ENCODE results near the gene PER3. TPM values are rescaled to one million over a fixed set of nuclear protein-coding genes. Genes with fewer than 3 reads are reported as not detected.

Gene PER3
- total and polyA plus RNA-seq, 9 of the 15 experiments (the other 6 are each of a cell fraction or from before 2014, with no cell fraction given): 11.9 to 22.5 (median 14.6) TPM

DNA sequence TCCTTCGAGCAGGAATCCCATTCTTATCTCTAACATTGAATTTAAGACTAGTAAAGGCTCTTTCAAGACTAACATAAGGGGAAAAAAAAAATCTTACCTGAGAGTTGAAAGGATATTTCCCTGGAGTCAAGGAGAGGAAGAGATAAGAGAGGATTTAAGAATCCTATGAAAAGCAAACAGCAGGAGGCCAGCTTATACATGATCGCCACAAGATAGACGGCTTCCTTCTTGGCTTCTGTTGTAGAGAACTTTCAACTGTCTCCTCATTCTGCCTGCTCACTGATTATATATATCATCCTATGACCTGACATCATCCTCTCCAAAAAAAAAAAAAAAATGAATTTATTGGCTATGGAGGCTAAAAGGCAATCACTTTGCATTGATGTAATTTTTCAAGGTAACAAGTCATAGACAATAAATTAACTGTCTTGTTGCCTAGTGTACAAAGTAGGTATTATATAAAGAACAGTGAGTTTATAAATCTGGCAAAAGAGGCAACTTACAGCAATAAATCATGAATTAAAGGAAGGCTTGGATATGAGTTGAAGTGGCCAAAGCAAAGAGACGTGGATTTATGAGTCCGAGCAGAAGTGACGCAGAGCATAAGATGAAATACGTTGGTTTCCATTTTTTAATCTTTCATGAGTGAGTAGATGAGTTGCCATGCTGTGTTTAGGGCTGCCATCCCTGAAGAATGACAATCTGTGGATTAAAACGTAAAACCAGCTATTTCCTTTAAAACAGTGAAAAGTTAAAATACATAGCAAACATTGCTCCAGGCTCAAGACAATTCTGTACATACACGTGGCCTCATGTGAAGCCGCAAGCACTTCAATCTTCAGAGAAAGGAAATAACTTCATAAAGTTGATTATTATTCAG, 69.0 kb downstream of the PER3 start, which contains the start of gene UTS2 (continued):
- TF ChIP-seq RBM25 (IDR thresholded peaks at IDR 0.05; ENCODE audit: low read depth, low read length, severe bottlenecking) (no peak), BCL6 (CRISPR knock-in tag; IDR thresholded peaks at IDR 0.05) (no peak), SMAD2 (IDR thresholded peaks at IDR 0.05; ENCODE audit: low read depth, low read length) (no peak), DMBX1 (CRISPR knock-in tag; IDR thresholded peaks at IDR 0.05; ENCODE audit: borderline replicate concordance) (no peak), NCOA4 (IDR thresholded peaks at IDR 0.05; ENCODE audit: partially characterized antibody) (no peak), HNRNPL (IDR thresholded peaks at IDR 0.05; ENCODE audit: low read depth, low read length) (no peak)
- TF ChIP-seq, protein P1, sequence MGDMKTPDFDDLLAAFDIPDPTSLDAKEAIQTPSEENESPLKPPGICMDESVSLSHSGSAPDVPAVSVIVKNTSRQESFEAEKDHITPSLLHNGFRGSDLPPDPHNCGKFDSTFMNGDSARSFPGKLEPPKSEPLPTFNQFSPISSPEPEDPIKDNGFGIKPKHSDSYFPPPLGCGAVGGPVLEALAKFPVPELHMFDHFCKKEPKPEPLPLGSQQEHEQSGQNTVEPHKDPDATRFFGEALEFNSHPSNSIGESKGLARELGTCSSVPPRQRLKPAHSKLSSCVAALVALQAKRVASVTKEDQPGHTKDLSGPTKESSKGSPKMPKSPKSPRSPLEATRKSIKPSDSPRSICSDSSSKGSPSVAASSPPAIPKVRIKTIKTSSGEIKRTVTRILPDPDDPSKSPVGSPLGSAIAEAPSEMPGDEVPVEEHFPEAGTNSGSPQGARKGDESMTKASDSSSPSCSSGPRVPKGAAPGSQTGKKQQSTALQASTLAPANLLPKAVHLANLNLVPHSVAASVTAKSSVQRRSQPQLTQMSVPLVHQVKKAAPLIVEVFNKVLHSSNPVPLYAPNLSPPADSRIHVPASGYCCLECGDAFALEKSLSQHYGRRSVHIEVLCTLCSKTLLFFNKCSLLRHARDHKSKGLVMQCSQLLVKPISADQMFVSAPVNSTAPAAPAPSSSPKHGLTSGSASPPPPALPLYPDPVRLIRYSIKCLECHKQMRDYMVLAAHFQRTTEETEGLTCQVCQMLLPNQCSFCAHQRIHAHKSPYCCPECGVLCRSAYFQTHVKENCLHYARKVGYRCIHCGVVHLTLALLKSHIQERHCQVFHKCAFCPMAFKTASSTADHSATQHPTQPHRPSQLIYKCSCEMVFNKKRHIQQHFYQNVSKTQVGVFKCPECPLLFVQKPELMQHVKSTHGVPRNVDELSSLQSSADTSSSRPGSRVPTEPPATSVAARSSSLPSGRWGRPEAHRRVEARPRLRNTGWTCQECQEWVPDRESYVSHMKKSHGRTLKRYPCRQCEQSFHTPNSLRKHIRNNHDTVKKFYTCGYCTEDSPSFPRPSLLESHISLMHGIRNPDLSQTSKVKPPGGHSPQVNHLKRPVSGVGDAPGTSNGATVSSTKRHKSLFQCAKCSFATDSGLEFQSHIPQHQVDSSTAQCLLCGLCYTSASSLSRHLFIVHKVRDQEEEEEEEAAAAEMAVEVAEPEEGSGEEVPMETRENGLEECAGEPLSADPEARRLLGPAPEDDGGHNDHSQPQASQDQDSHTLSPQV (IDR thresholded peaks at IDR 0.05): no peak
- TF ChIP-seq, protein P2, sequence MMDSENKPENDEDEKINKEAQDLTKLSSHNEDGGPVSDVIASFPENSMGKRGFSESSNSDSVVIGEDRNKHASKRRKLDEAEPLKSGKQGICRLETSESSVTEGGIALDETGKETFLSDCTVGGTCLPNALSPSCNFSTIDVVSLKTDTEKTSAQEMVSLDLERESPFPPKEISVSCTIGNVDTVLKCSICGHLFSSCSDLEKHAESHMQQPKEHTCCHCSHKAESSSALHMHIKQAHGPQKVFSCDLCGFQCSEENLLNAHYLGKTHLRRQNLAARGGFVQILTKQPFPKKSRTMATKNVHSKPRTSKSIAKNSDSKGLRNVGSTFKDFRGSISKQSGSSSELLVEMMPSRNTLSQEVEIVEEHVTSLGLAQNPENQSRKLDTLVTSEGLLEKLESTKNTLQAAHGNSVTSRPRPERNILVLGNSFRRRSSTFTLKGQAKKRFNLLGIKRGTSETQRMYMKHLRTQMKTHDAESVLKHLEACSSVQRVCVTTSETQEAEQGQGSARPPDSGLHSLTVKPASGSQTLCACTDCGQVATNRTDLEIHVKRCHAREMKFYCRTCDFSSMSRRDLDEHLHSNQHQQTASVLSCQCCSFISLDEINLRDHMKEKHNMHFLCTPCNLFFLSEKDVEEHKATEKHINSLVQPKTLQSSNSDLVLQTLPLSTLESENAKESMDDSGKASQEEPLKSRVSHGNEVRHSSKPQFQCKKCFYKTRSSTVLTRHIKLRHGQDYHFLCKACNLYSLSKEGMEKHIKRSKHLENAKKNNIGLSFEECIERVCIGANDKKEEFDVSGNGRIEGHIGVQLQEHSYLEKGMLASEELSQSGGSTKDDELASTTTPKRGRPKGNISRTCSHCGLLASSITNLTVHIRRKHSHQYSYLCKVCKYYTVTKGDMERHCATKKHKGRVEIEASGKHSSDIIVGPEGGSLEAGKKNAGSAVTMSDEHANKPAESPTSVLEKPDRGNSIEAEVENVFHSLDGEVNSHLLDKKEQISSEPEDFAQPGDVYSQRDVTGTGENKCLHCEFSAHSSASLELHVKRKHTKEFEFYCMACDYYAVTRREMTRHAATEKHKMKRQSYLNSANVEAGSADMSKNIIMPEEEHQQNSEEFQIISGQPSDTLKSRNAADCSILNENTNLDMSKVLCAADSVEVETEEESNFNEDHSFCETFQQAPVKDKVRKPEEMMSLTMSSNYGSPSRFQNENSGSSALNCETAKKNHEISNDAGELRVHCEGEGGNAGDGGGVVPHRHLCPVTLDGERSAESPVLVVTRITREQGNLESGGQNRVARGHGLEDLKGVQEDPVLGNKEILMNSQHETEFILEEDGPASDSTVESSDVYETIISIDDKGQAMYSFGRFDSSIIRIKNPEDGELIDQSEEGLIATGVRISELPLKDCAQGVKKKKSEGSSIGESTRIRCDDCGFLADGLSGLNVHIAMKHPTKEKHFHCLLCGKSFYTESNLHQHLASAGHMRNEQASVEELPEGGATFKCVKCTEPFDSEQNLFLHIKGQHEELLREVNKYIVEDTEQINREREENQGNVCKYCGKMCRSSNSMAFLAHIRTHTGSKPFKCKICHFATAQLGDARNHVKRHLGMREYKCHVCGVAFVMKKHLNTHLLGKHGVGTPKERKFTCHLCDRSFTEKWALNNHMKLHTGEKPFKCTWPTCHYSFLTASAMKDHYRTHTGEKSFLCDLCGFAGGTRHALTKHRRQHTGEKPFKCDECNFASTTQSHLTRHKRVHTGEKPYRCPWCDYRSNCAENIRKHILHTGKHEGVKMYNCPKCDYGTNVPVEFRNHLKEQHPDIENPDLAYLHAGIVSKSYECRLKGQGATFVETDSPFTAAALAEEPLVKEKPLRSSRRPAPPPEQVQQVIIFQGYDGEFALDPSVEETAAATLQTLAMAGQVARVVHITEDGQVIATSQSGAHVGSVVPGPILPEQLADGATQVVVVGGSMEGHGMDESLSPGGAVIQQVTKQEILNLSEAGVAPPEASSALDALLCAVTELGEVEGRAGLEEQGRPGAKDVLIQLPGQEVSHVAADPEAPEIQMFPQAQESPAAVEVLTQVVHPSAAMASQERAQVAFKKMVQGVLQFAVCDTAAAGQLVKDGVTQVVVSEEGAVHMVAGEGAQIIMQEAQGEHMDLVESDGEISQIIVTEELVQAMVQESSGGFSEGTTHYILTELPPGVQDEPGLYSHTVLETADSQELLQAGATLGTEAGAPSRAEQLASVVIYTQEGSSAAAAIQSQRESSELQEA (IDR thresholded peaks at IDR 0.05; ENCODE audit: low read depth): no peak
- TF ChIP-seq, protein P3, sequence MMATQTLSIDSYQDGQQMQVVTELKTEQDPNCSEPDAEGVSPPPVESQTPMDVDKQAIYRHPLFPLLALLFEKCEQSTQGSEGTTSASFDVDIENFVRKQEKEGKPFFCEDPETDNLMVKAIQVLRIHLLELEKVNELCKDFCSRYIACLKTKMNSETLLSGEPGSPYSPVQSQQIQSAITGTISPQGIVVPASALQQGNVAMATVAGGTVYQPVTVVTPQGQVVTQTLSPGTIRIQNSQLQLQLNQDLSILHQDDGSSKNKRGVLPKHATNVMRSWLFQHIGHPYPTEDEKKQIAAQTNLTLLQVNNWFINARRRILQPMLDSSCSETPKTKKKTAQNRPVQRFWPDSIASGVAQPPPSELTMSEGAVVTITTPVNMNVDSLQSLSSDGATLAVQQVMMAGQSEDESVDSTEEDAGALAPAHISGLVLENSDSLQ (IDR thresholded peaks at IDR 0.05): peak; percentile 33; the same call in 1 of the 2 replicates
- TF ChIP-seq, protein P4, sequence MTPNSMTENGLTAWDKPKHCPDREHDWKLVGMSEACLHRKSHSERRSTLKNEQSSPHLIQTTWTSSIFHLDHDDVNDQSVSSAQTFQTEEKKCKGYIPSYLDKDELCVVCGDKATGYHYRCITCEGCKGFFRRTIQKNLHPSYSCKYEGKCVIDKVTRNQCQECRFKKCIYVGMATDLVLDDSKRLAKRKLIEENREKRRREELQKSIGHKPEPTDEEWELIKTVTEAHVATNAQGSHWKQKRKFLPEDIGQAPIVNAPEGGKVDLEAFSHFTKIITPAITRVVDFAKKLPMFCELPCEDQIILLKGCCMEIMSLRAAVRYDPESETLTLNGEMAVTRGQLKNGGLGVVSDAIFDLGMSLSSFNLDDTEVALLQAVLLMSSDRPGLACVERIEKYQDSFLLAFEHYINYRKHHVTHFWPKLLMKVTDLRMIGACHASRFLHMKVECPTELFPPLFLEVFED (CRISPR knock-in tag; conservative IDR thresholded peaks at IDR 0.05): no peak

Data from K562 (cell line).